ENCODE measurements around the gene C19orf81.

DNA sequence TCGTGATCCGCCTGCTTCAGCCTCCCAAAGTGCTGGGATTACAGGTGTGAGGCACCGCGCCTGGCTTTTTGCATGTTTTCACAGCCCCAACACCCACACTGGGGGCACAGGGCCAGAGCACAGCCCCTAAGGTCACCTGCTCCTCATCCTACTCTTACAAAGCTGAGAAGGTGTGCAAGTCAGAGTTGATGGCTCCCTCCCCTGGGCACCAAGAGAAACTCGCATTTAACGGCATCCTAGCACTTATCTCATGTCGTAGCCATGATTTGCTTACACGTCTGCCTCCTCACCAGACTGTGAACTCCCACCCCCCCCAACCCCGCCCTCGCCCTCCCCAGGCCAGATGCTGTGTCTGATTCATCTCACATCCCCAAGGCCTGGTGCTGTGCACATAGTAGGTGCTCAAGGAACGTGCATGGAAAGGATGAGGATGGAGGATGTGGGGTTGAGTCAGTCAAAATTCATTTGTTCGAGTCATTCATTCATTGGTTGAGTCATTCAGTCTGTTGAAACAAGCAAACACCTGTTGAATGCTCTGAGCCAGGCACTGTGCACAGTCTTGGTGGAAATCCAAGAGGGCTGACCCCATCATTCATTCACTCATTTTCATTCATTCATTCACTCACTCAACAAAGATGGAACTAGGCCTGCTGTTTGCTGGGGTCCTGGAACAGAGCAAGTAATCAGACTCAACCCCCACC is 59.1 kb downstream of the C19orf81 start:
- TF ChIP-seq EP300 (conservative IDR thresholded peaks at IDR 0.05; ENCODE audit: poor library complexity, severe bottlenecking): no peak
- TF ChIP-seq, protein P1, sequence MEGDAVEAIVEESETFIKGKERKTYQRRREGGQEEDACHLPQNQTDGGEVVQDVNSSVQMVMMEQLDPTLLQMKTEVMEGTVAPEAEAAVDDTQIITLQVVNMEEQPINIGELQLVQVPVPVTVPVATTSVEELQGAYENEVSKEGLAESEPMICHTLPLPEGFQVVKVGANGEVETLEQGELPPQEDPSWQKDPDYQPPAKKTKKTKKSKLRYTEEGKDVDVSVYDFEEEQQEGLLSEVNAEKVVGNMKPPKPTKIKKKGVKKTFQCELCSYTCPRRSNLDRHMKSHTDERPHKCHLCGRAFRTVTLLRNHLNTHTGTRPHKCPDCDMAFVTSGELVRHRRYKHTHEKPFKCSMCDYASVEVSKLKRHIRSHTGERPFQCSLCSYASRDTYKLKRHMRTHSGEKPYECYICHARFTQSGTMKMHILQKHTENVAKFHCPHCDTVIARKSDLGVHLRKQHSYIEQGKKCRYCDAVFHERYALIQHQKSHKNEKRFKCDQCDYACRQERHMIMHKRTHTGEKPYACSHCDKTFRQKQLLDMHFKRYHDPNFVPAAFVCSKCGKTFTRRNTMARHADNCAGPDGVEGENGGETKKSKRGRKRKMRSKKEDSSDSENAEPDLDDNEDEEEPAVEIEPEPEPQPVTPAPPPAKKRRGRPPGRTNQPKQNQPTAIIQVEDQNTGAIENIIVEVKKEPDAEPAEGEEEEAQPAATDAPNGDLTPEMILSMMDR (IDR thresholded peaks at IDR 0.05; ENCODE audit: poor library complexity, severe bottlenecking): no peak
- no peak for TF ChIP-seq SMC3 (conservative IDR thresholded peaks at IDR 0.05; ENCODE audit: poor library complexity)
- no peak for TF ChIP-seq MXI1 (conservative IDR thresholded peaks at IDR 0.05; ENCODE audit: poor library complexity, severe bottlenecking)
- TF ChIP-seq POLR2AphosphoS5 (IDR thresholded peaks at IDR 0.05): no peak
- TF ChIP-seq EZH2 (IDR thresholded peaks at IDR 0.05; ENCODE audit: borderline replicate concordance, insufficient read depth, low read length, poor library complexity, severe bottlenecking): no peak
- no peak for TF ChIP-seq TAF1 (IDR thresholded peaks at IDR 0.05; ENCODE audit: low read depth)
- TF ChIP-seq REST (IDR thresholded peaks at IDR 0.05; ENCODE audit: borderline replicate concordance): no peak
- TF ChIP-seq RAD21 (conservative IDR thresholded peaks at IDR 0.05): no peak
